Osteocyte (in vitro differentiated cells): Measurements from ENCODE around the gene PLEKHD1. TPM values are rescaled to one million over a fixed set of nuclear protein-coding genes. Genes with fewer than 3 reads are reported as not detected.

Source experiments
- DNase-seq: peaks from one replicate; pipeline ENCODE4 v3.0.0; 2021; ENCODE audit warnings: mixed read lengths; ENCODE audit not compliant: unreplicated experiment; ENCODE audit errors: extremely low spot score
- H3K27ac Mint-ChIP-seq: one replicate; pipeline ENCODE4 v1.8.0; 2021; ENCODE audit warnings: mild to moderate bottlenecking, mixed read lengths; ENCODE audit not compliant: unreplicated experiment
- H3K27me3 Mint-ChIP-seq: one replicate; pipeline ENCODE4 v1.8.0; 2021; ENCODE audit warnings: mixed read lengths; ENCODE audit not compliant: unreplicated experiment
- H3K36me3 Mint-ChIP-seq: one replicate; pipeline ENCODE4 v1.8.0; 2021; ENCODE audit warnings: mixed read lengths; ENCODE audit not compliant: unreplicated experiment
- H3K4me1 Mint-ChIP-seq: one replicate; pipeline ENCODE4 v1.8.0; 2021; ENCODE audit warnings: mixed read lengths; ENCODE audit not compliant: unreplicated experiment
- H3K4me3 Mint-ChIP-seq: one replicate; pipeline ENCODE4 v1.8.0; 2021; ENCODE audit warnings: mild to moderate bottlenecking, moderate library complexity, mixed read lengths; ENCODE audit not compliant: unreplicated experiment
- H3K9me3 Mint-ChIP-seq: one replicate; pipeline ENCODE4 v1.8.0; 2021; ENCODE audit warnings: mixed read lengths; ENCODE audit not compliant: unreplicated experiment
- CTCF ChIP-seq: fragments of 200-600 bp; sonication (generic); IDR thresholded peaks from 2 replicates; pipeline ENCODE4 v1.5.0; 2021; ENCODE audit warnings: antibody characterized with exemption, mild to moderate bottlenecking, moderate library complexity
- total RNA-seq: library from RNA; stranded (reverse); gene quantifications from 2 replicates; pipeline ENCODE4 v1.2.1, GENCODE V29; 2021

Gene PLEKHD1
- total RNA-seq, 1 donor from 2014 or later: 0.08 TPM

- Mint-ChIP-seq H3K36me3 (no peaks in the 10 kb centered on the region), H3K4me3 (no peak overlapping the region), H3K9me3 (no peaks in the 10 kb centered on the region), H3K4me1 (no peaks in the 10 kb centered on the region), H3K27ac (no peak overlapping the region), H3K27me3 (peaks cover 32% of the 10 kb centered on the region)
- TF ChIP-seq CTCF: peak; percentile 46
- no peak for DNase-seq
These were observed 95.6 kb downstream of the PLEKHD1 start for GRCh38 chr14:69580009-69580577.

Other genes starting within 250 kb of the PLEKHD1 start
- 2.6 and 3.1 TPM in 2 replicates for gene GALNT16, start 224.6 kb upstream of the PLEKHD1 start, total RNA-seq
- gene ERH, start 86.4 kb upstream of the PLEKHD1 start, total RNA-seq: 193 and 211 TPM in 2 replicates
- 72.8 and 76.9 TPM in 2 replicates for gene SLC39A9, start 86.0 kb upstream of the PLEKHD1 start, total RNA-seq
- gene CCDC177, start 90.1 kb downstream of the PLEKHD1 start, total RNA-seq: not detected in 2 replicates
- gene SUSD6, start 126.9 kb downstream of the PLEKHD1 start, total RNA-seq: 30.6 and 31.2 TPM in 2 replicates